SIG-M5 treated with dmso at 0.1 percent for 504 hours (cell line): ENCODE data around the gene YJEFN3.

Experiments used
- DNase-seq: peaks from one replicate; lab custom pipeline; 2025; ENCODE audit not compliant: unreplicated experiment; lab: John Stamatoyannopoulos, UW

YJEFN3 gene, protein sequence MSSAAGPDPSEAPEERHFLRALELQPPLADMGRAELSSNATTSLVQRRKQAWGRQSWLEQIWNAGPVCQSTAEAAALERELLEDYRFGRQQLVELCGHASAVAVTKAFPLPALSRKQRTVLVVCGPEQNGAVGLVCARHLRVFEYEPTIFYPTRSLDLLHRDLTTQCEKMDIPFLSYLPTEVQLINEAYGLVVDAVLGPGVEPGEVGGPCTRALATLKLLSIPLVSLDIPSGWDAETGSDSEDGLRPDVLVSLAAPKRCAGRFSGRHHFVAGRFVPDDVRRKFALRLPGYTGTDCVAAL

DNA sequence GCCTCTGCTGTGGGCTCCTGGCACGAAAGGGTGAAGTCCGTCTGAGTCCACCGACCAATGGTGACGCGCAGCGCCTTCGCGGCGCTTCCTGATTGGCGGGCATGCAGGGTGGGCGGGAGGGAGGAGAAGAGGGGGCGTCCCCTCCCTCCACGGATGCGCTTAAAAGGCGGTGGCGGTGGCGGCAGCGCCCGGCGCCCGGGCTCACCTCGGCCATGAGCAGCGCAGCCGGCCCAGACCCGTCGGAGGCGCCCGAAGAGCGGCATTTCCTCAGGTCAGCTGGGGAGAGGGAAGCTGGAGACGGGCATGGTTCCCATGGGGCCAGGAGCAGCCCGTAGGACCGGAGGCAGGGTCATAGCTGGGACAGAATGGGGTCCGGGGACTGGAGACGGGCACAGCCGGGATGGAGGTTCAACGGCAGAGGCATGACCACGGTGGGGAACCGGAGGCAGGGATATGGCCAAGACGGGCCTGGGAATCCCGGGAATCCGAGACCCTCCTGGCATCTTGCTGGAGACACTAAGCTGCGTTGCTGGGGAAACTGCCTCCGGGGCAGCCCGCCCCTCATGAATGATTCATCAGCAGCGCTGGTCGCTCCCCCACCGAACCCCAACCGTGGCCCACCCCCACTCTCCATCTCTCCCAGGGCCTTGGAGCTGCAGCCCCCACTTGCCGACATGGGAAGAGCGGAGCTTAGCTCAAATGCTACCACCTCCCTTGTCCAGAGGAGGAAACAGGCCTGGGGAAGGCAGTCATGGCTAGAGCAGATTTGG is at the start of gene YJEFN3:
Gene YJEFN3, plus strand, starts transcription at position 191 of the 770 bp plus-strand sequence. Its CDS starts 22 bp downstream, at position 213.
- DNase-seq: no peak

DNA sequence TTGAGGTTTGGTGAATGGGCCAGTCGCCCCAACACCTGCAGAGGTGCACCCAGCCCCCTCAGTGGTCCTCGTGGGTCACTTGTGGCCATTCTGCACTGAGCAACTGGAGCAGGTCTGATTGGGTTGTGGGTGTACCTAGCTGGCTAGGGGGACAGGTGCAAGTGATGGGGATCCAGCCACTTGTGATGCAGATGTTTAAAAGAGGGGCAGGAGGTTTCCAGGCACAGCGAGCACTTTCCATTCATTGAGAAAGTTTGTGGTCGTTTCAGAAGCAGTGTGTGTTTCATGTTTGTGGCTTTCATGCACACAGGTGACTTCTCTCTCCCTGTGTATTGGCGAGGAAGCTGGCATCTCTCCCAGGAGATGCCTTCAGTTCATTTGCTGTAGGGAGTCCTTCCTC is 48.0 kb upstream of the YJEFN3 start:
- no peak for DNase-seq

DNA sequence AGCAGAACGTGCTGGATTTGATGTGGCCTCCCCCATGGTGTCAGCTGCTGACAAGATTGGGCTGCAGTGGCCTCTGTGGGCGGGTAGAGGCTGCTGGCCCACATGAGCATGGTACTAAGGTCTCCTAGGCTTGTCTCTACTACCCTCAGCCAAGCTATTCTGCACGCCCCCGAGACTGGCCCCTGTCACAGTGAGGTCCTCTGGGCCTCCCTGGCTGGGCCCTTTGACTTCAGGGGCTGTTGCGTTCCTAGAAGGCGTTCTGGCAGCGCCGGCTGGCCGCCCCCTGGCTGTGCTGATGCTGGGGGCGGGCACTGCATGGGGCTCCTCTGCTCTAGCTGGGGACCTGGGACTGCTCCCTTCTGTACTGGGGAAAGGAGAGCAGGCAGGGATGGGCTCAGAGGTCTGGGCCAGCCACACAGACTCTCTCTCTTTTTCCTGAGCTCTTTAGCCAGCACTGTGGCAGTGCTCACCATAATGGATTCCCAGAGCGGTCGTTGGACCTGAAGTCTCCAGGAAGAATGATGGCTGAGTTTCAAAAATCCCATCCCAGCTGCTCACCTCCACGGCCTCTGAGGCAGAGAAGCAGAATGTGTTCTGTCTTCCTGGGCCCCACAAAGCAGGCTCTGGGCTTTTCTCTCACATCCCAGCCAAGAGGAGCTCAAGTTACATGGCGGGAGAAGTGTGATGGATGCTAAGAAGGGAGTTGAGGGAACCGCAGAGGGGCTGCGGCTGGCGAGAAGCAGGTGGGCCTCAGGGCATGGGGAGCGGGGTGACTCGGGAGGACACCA is 45.7 kb upstream of the YJEFN3 start:
- no peak for DNase-seq

DNA sequence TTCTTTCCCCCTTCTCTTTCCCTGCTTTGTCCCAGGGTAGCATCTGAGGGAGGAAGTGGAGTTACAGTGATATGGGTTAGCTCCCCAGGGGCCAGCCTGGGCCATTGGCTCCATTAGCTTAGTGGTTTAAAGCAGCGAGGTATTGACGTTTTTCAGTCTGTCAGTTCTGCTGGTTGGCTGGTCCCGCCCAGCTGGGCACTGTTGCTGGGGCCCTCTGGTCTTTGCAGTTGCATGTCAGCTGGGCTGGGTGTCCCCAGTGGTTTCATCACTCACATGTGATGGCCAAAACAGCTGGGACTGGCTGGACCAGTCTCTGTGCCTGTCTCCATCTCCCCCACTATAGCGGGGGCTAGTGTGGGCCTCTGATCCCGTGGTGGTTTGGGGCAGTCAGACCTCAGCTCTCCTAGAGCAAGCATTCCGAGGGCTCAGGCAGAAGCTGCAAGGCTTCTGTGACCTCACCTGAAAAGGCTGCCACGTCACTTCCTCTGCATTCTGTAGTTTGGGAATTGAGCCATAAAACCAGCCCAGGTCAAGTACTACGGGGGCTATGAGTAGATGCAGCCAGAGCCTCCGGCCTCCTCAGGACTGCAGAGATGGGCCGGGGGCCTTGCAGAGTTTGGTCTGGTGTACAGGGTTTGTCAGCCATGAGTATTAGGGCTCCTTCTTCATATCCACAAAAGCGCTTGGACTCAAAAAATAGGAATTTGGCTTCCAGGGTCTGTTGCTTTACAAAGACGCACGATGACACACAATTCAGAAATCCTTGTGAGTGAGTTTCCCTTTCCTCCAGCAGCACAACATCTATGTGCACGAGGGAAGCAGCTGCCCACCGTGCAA is 43.3 kb upstream of the YJEFN3 start:
- no peak for DNase-seq

DNA sequence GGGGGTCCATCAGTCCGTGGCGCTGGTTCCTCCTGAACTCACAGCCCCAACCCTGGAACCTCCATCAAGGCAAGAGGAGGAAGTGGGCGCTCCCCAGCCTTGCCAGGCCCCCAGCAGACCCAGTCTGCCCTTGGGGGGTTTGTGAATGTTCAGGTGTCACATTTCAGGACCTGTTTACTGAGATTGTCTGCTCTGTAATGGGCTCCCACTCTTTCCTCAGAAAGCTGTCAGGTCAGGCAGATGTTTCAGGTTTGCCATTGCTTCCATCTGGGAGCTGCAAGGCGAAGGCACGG is 42.8 kb upstream of the YJEFN3 start:
- no peak for DNase-seq

DNA sequence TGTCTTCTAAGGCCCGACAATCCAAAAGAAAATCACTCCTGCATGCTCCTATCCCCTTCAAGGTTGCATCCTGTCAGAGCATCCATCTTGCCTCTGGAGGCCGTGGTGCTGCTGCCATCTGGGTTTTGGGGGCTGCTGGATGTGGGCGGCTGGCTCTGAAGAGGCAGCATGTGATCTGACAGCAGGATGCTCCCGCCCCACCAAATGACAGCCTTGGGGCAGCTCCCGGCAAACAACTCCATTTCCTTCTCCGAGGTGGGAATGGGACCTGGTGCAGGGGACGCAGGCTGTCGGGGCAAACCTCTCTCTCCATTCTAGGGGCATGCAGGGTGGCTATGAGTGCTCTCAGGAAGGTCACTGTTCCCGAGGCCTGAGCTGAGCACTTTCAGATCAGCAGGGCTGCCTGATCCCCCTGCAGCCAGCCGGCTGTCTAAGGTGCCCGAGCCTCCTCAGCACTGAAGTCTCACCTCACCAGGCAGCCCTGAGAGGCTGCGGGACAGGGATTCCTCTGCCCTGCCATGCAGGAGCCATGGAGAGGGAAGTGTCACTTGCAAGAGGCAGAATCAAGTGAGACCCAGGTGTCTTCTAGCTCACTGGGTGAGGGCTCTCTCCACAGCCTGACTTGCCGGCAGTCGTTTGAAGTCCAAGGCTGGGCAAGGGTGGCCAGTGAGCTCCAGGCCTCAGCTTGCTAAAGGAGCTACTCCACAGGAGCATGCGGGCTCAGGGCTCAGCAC is 42.2 kb upstream of the YJEFN3 start:
- no peak for DNase-seq

DNA sequence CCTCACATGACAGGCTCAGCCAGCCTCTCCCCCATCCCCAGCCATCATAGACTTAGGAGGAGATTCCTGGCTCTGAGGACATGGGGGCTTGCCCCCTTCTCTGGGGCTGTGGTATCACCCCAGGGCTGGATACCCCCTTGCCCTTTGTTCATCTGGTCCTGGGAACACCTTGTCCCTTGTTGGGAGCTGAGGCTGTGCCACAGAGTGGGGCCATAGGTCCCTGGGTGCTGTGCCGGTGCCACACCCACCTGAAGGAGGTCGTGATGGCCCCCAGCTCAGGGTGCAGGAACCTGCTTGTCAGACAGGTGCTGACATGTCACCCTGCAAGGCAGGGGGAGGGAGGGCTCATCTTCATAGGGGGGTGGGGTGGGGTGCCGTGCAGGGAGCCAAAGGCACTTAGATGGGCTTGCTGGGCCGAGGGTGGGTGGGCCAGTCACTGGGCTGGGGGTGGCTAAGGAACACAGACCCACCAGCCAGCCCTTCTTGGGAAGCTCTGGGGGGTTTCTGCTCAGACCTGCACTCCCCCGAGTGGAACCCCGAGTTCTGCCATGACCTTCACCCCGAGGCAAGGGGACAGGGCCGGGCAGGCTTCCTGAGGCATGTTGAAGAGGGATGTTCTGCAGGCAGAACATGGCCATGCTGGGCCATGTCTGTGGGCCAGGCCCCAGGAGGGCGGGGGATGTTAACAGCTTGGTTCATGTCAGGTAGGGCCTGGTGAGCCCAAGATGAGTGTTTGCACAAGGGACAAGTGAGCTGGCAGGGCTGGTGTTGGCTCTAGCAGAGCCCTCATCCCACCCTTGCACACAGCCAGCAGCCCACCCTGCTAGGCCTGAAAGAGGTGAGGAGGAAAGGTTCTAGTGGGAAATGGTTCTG is 41.4 kb upstream of the YJEFN3 start:
- DNase-seq: no peak

DNA sequence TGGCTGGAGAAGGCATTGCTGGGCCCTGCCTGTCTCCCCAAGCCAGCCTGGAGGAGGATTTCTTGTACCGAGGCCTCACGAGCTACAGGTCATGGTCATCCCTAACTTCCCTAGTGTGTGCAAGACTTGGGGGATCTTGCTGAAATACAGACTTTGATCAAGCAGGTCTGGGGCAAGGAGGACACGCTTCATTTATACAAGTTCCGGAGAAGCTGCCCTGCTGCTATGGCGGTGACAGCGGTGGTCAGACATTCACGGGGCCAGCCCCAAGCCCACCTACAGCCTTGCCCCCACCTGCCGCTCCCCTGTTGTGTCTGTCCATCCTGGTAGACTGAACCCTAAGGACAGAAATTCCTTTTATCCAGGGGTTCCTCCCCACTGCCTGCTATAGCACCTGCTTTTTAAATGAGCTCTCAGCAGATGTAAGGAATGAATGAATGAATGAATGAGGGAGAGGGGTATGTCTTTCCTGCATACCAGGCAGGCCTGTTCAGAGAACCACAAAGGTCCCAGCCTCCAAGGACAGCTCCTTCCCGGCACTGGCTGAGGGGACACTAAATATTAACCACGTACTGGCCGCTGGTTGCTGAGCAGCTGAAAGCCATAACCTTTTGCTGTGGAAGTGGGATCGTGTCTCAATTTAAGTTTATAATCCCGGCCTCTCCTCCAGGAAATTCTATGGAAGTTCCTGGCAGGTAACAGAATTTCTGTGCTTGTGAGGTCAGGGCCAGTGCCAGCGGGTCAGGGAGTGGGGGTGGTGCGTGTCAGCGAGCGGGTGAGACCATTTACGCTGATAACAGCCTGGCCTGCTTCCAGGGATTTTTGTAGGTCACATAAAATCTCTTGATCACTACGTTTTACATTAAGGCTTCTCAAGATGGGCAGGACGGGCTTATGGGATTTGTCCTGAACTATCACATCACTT is 40.5 kb upstream of the YJEFN3 start:
- DNase-seq: no peak

DNA sequence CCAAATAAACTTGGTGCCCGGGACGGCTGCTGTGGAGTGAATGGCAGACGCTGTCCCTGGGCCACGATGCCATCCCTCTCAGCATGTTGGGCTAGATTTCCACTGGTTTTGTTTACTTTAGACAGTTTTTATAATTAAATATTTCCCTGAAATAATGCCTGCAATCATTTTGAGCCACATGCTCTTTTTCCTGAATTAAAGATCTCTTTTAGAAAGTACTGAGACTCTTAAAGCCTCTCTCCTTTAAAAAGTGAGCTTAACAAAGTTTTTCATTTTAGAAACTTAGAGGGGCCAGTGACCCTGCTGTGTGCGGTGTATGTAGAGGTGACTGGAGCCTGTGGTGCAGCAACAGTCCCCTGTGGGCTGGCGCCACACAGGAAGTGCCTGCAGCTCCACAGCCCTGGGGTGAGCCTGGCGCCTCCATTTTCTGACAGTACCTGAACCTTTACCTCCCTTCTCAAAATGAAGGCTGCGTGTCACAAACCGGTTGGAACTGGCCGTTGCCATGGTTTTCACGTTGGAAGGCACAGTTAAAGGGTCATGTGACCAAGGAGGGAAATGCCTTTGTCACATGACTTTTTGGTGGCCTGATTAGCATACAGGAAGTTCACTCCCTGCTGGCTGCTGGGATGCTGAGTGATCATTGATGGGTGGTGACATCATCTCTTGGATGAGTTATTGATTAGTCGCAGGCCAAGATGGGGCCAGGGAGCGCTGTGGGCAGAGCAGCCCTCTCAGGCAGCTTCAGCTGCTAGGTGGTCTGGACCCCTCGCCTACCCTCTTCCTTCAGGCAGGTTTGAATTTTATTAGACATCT is 39.6 kb upstream of the YJEFN3 start:
- peak; percentile 71 for DNase-seq

DNA sequence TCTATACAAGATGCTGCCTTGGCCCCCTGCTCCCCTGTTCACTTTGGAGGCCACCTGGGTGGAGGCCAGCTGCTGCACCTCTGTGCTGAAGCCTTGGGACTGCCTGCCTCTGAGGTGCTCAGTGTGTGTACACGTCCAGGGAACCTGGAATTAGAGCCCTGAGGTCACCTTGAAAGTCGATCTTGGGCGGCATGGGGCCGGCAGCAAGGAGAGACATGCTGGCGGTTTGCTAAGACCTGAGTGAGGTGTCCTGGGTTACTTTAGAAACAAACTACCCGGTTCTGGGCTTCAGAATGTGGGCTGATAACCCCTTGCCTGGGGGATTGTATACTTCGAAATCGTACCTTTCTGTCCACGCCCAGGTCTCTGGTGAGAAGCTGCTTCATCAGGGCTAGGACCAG is 38.9 kb upstream of the YJEFN3 start:
- no peak for DNase-seq

DNA sequence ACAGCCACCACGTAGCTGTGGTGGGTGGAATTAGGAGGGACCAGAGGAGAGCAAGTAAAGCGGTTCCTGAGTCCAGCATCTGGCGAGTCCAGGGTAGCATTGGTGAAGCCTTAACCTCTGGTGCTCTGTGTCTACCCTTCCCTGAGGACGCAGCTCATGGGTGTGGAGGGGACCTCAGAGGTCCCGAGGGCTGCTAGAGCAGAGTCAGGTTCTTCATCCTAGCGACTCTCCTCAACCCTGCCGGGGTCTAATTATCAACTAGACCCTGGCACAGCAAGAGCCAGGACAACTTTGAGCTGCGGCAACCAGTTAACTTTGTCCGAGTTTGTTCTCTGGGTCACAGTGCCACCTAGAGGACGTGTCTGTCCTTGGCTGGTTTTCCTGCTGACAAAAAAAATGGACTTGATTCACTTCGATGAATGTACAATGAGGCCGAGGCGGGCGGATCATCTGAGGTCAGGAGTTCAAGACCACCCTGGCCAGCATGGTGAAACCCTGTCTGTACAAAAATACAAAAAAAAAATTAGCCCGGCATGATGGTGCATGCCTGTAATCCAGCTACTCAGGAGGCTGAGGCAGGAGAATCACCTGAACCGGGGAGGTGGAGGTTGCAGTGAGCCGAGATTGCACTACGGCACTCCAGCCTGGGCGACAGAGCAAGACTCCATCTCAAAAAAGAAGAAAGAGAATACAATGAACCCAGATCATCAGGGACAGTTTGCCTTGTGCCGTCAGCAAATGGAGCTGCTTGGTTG is 38.3 kb upstream of the YJEFN3 start:
- DNase-seq: peak; percentile 38

DNA sequence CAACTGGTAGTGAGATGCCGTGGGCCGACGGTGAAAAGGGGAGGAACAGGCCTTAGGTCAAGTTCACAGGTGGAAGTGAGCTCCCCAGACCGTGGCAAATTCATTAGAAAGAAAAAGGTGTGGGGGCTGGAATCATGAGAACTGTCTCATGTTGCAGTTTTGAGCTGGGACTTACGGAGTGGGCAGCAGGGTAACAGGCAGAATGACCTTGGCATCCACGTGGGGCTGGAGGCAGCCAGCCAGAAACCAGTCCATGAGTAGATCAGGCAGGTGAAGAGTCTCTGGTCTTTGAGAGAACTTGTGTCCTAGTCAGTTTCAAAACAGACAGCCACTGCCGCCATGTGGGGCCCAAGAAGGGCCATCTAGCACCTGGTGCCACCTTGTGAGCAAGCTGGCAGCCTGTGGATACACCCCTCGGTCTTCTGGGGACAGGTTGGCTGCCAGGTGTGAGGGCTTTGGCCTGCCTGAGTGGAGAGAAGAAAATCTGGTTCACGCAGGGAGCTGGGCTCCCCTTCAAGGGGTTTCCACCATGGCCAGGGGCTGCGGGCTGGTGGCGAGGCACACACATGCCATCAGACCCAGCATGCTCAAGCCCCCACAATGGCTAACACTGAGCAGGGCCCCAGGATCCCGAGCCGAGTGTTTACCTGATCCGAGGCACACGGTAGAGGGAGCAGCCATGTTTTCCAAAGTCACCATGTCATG is 37.2 kb upstream of the YJEFN3 start:
- DNase-seq: no peak

DNA sequence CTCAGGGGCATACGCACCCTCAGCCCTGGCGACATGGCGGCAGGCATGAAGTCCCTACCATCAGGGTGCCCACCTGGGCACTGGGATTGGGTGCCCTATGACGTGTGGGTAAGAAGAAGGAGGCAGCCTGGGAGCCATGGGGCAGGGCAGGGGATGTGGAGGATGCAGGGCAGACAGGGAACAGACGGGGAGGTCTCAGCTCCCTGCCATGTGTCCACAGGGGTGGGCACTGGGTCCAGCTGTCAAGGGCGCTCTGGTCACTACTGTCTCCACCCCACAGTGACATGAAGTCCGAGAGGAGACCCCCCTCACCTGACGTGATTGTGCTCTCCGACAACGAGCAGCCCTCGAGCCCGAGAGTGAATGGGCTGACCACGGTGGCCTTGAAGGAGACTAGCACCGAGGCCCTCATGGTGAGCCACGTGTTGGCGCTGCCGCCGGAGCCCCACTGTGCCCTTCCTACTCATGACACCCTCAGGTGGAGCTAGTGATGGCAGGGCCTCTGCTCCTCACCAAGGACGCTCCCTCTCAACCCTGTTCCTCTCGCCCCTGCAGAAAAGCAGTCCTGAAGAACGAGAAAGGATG is 36.6 kb upstream of the YJEFN3 start:
- DNase-seq: no peak

DNA sequence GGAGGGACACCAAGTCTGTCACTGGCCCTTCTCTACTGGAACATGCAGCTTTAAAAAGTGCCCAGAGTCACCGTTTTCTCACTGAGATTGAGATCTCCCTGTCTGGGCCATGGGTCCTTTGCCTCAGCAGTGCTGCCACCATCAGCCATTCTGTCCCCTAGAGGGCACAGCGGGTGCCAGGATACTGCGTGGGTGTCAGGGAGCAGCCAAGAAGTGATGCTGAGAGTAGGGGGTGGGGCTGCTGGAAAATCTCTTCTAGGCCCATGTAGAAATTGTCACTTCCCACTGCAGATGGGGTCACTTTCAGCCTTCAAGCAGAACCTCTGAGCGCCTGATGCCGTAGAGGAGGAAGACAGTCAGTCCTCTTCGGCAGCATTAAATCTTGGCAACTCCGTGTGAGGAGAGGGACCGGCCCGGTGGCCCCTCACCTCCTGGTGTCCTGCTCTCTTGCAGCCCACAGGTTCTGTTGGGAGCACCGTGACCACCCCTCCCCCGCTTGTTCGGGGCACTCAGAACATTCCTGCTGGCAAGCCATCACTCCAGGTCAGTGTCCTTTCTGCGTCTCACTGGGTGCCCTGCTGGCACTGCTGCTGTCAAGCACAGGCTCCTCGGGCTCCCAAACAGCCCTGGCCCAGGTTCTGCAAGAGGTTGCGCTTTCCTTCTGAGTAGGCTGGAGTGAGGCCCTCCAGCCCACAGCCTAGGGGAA is 34.7 kb upstream of the YJEFN3 start:
- no peak for DNase-seq
